Subcutaneous abdominal adipose tissue (tissue), 5 donors: ENCODE results near the gene CALD1.

Experiments used
- H3K27ac ChIP-seq: one replicate; pipeline ENCODE4 v1.7.0; 2013; ENCODE audit warnings: low read depth, mild to moderate bottlenecking, inconsistent platforms, low read length, moderate library complexity
- H3K27me3 ChIP-seq, 5 donors: one replicate each; pipeline ENCODE4 v1.7.0; 2013; ENCODE audit warnings: low read length in 5 of 5, inconsistent platforms in 1 of 5; ENCODE audit not compliant: control insufficient read depth in 5 of 5, insufficient read depth in 4 of 5
- H3K36me3 ChIP-seq, 5 donors: one replicate each; pipeline ENCODE4 v1.7.0; 2013; ENCODE audit warnings: low read length in 5 of 5; ENCODE audit not compliant: control insufficient read depth in 5 of 5, insufficient read depth in 5 of 5
- H3K4me1 ChIP-seq, 5 donors: one replicate each; pipeline ENCODE4 v1.7.0; 2013; ENCODE audit warnings: low read length in 5 of 5, mild to moderate bottlenecking in 3 of 5, moderate library complexity in 1 of 5; ENCODE audit not compliant: control insufficient read depth in 5 of 5, insufficient read depth in 5 of 5
- H3K4me3 ChIP-seq, 5 donors: one replicate each; pipeline ENCODE4 v1.7.0; 2013; ENCODE audit warnings: low read length in 5 of 5, low read depth in 1 of 5
- H3K9ac ChIP-seq, 5 donors: one replicate each; pipeline ENCODE4 v1.7.0; 2013; ENCODE audit warnings: low read length in 5 of 5, mild to moderate bottlenecking in 4 of 5, moderate library complexity in 3 of 5
- H3K9me3 ChIP-seq, 5 donors: one replicate each; pipeline ENCODE4 v1.7.0; 2013; ENCODE audit warnings: low read length in 5 of 5; ENCODE audit not compliant: control insufficient read depth in 5 of 5
- donor health status: healthy.
- donor health status: healthy.
- donor health status: healthy.
- donor health status: healthy.
- donor health status: healthy.

Gene CALD1

DNA sequence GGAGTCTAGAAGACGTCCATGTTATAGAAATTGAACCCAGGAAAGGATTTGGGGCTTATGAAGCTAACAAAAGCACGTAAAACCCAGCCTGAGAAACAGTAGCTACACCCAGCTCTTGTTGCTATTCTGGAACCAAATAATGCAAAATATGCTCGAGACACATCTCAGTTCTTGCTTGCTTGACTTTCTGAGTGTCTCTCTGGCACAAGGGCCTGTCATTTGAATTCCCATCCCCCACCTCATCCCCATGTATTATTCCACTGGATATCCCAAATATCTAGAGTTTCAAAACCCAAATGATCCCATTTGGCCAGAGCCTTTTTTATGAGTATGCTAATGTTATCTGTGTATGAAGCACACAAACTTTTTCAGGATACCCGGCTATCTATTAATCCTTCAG lies 158.7 kb downstream of the CALD1 start:
- H3K27ac ChIP-seq: no peak overlapping the region
- peaks cover 0 to 35% (median 24%) of the 10 kb centered on the region in 5 donors for H3K4me1 ChIP-seq
- H3K27me3 ChIP-seq: no peaks in the 10 kb centered on the region

DNA sequence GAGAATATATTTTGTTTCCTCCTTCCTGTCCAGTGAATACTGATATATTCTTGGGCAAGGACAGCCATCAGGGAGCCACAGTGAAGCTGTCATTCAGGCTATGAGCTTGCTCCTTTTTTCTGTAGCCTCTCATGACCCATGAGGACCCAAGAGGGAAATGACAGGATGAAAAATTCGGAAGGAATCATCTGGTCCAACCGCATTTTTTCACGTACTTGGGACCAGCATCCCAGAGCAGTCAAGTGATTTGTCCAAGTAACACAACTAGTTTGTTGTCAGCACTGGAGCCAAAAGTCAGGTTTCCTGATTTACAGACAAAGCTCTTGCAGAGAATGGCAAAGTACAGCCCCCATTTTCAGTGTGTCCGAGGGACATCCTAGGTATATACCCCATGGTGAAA lies 159.7 kb downstream of the CALD1 start:
- H3K27ac ChIP-seq: peak overlapping the region; percentile 5
- no peaks in the 10 kb centered on the region for H3K9me3 ChIP-seq
- no peak overlapping the region for H3K4me3 ChIP-seq
- H3K27me3 ChIP-seq: no peaks in the 10 kb centered on the region
- peaks cover 0 to 18% (median 13%) of the 10 kb centered on the region in 5 donors for H3K36me3 ChIP-seq
- H3K9ac ChIP-seq: no peak overlapping the region
- peaks cover 0 to 34% (median 21%) of the 10 kb centered on the region in 5 donors for H3K4me1 ChIP-seq

More for the DNA sequence above, 158.7 kb downstream of the CALD1 start:
- H3K9ac ChIP-seq: no peak overlapping the region
- H3K4me3 ChIP-seq: no peak overlapping the region
- peaks cover 3 to 22% (median 20%) of the 10 kb centered on the region in 5 donors for H3K36me3 ChIP-seq
- no peaks in the 10 kb centered on the region for H3K9me3 ChIP-seq

DNA sequence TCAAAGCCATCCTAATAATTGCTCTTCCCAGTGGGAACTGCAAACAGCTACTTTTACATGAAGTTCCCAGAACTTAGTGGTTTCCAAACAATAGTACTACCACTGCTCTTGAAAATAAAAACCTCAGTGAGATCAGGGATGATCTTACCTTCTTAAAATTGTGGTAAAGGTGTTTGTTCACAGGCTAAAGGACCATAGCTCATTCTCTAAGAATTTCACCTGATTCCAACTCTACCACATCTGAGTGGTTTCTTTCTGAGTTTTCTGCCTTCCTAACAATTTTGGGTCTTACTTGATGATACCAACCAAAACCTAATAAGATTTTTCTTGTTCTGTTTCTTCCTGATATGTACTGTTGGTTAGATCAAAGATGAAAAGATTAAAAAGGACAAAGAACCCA lies 161.3 kb downstream of the CALD1 start:
- H3K27ac ChIP-seq: no peak overlapping the region
- H3K4me3 ChIP-seq: no peak overlapping the region
- no peak overlapping the region for H3K9ac ChIP-seq
- no peaks in the 10 kb centered on the region for H3K9me3 ChIP-seq
- peaks cover 0 to 39% (median 25%) of the 10 kb centered on the region in 5 donors for H3K4me1 ChIP-seq
- H3K27me3 ChIP-seq: no peaks in the 10 kb centered on the region
- peaks cover 0 to 10% (median 4%) of the 10 kb centered on the region in 5 donors for H3K36me3 ChIP-seq

DNA sequence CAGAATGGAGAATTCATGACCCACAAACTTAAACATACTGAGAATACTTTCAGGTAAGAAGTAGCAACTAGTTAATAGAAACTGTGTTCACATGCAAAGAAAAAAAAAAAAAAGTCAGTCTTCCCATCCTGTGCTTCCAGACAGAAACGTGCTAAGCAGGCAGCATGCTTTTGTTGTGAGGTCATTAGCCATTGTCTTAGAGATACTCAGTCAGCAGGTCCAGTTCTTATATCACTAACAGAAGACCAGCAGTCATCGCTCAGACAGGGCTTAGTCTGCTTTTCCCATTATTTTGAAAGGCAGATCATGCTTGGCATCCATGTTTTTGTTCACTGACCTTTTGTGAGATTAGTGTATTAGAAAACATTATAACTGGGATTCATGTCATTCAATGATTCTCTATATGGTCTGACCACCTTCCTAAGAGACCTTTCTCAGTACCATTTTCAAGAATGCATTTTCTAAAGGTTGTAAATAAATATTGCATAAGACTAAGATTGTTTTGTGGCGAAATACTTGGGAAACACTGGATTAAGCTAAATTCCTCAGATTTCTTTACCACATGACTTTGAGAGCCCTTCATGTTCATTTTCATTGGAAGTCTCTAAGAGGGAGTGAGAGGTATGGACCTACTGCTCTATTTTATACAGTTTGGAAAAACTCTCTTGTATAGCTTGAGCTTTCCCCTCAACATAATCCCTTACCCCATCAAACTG lies 161.9 kb downstream of the CALD1 start:
- Histone ChIP-seq H3K27me3 (no peaks in the 10 kb centered on the region), H3K4me3 (no peak overlapping the region), H3K9ac (no peak overlapping the region), H3K27ac (peak overlapping the region; percentile 38), H3K4me1 (peaks cover 0 to 42% (median 25%) of the 10 kb centered on the region in 5 donors), H3K36me3 (peaks cover 0 to 10% (median 4%) of the 10 kb centered on the region in 5 donors), H3K9me3 (no peaks in the 10 kb centered on the region)

DNA sequence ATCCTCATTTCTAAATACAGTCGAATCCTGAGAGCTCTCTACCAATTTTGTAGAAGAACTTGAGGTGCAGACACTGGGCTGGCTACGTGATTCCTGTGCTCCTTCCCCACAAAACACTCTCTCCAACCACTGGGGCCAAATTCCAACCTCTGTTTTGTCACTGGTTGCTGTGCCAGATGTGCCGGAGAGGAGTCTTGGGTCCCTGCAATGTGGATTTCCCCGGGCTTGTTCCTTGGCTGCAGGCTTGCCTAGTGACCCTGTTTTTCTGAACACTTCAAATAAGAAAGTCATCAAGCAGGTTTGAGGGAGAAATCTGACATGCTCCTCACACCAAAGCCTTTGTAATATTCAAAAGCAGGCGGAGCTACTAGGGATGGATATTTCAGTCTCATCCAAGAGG lies 162.5 kb downstream of the CALD1 start:
- Histone ChIP-seq H3K9me3 (no peaks in the 10 kb centered on the region), H3K4me1 (peaks cover 0 to 37% (median 25%) of the 10 kb centered on the region in 5 donors), H3K4me3 (no peak overlapping the region), H3K36me3 (peaks cover 0 to 12% (median 4%) of the 10 kb centered on the region in 5 donors), H3K27ac (peak overlapping the region; percentile 38), H3K27me3 (no peaks in the 10 kb centered on the region), H3K9ac (no peak overlapping the region)

DNA sequence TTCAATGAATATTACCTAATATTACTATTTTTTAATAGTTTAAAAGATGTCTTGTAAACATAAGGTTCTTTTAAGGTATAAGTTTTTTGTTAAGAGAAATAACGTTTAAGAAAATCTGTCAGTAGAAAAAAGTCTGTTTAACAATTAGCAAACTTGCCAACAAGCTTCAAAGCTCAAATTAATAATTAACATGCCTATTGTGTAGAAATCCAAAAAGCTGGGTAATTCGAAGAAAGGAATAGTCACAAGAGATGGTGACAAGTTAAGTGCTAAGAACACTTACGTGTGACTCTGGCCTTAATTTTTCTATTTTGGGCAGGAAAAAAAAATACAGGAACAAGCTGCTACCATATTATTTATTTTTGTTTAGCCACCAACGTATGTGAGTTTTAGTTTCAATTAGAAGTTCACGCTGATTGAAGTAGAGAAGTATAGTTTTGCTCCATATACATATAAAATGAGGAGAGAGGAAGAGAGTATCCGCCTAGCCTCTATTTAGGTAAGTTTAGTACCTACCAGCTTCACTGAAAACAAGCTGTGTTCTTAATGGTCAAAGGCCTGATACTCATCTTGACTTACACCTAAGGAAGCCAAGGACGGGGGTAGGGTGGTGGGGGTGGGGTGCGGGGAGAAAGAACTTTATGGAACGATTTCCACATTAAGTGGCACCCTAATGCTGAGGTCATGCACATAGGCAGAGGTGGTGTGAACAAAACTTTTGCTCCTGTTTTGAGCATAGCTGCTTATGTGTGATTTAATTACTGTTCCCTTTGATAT lies 163.4 kb downstream of the CALD1 start:
- H3K27me3 ChIP-seq: no peaks in the 10 kb centered on the region
- peaks cover 0 to 19% (median 8%) of the 10 kb centered on the region in 5 donors for H3K36me3 ChIP-seq
- no peak overlapping the region for H3K4me3 ChIP-seq
- peaks cover 0 to 30% (median 18%) of the 10 kb centered on the region in 5 donors for H3K4me1 ChIP-seq
- no peak overlapping the region for H3K27ac ChIP-seq
- H3K9ac ChIP-seq: no peak overlapping the region
- H3K9me3 ChIP-seq: no peaks in the 10 kb centered on the region

DNA sequence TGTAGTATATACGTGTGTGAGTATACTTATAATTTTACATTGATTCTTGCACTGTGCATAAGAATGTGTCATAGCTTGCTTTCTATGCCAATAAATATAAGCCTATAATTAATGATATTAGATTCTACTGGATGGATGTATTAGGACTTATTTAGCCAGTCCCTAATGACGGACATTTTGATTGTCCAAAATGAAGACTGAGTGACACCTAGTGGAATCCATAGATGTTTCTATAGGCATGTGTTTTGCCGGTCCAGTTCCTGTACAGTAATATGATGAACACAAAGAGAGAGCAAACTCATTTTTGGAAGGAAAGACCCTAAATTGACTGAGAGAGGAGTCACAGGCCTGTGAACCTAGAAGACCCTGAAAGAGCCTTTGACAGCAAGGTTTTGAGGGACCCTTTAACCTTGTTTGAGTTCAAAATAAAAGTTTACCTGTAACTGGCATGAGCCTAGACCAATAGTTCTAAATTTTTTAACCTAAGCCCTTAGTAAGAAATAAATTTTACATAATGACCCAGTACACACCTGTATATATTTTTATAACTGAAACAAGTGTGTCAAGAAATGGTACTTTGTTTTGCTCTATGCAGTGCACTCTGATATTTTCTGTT lies 164.5 kb downstream of the CALD1 start:
- Histone ChIP-seq H3K27me3 (no peaks in the 10 kb centered on the region), H3K4me3 (no peak overlapping the region), H3K4me1 (peaks cover 0 to 33% (median 15%) of the 10 kb centered on the region in 5 donors), H3K27ac (no peak overlapping the region), H3K9me3 (no peaks in the 10 kb centered on the region), H3K36me3 (peaks cover 0 to 16% (median 8%) of the 10 kb centered on the region in 5 donors), H3K9ac (no peak overlapping the region)

DNA sequence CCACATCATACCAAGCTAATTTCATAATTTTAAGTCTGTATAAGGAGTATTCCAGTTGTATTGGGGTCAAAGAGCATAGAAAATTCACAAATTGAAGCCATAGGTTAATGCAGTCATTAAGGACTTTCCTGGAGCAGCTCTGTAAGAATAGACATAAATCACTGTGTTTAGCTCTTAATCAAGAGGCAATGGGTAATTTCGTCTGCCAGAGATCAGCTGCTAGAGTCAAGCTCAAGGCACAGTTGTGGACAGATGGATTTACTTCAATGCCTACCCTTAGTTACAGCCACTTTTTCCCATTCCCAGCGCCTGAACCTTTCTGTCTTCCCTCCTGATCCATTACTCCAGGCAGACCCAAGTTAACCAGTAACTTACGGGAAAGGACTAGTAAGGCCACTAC lies 166.3 kb downstream of the CALD1 start:
- peaks cover 0 to 32% (median 20%) of the 10 kb centered on the region in 5 donors for H3K4me1 ChIP-seq
- no peak overlapping the region for H3K27ac ChIP-seq
- no peak overlapping the region for H3K9ac ChIP-seq
- no peaks in the 10 kb centered on the region for H3K27me3 ChIP-seq
- H3K4me3 ChIP-seq: no peak overlapping the region
- H3K36me3 ChIP-seq: peaks cover 0 to 30% (median 24%) of the 10 kb centered on the region in 5 donors
- H3K9me3 ChIP-seq: no peaks in the 10 kb centered on the region

DNA sequence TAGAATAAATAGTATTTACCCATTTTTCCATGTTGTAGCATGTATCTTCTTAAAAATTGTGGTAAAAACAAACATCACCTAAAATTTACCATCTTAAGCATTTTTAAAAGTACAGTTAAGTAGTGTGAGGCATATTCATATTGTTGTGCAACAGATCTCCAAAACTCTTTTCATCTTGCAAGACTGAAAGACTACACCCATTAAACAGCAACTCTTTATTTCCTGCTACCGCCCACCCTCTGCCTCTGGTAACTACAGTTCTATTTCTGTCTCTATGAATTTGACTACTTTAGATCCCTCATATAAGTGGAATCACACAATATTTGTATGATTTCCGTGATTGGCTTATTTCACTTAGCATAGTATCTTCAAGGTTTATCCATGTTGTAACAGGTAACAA lies 166.8 kb downstream of the CALD1 start:
- Histone ChIP-seq H3K27ac (no peak overlapping the region), H3K27me3 (no peaks in the 10 kb centered on the region), H3K4me1 (peaks cover 0 to 27% (median 19%) of the 10 kb centered on the region in 5 donors), H3K9ac (no peak overlapping the region), H3K4me3 (no peak overlapping the region), H3K9me3 (no peaks in the 10 kb centered on the region), H3K36me3 (peaks cover 5 to 36% (median 30%) of the 10 kb centered on the region in 5 donors)

DNA sequence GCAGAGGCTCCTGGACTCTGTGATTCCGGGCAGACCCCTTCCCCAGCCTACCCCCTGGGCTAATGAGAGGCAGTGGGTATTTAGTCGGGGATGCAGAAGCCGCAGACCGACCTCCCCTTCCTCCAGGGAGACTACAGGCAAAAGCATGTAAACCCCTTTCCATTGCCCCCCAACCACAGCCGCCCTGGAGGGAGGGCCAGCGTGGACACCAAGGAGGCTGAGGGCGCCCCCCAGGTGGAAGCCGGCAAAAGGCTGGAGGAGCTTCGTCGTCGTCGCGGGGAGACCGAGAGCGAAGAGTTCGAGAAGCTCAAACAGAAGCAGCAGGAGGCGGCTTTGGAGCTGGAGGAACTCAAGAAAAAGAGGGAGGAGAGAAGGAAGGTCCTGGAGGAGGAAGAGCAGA lies 167.9 kb downstream of the CALD1 start:
- Histone ChIP-seq H3K27me3 (no peaks in the 10 kb centered on the region), H3K27ac (no peak overlapping the region), H3K9me3 (no peaks in the 10 kb centered on the region), H3K9ac (no peak overlapping the region), H3K4me1 (peaks cover 0 to 18% (median 10%) of the 10 kb centered on the region in 5 donors), H3K4me3 (no peak overlapping the region), H3K36me3 (peaks cover 10 to 43% (median 34%) of the 10 kb centered on the region in 5 donors)
